Astrocyte (in vitro differentiated cells and primary cell): ENCODE data around the gene TSR3. TPM values are rescaled to one million over a fixed set of nuclear protein-coding genes. Genes with fewer than 3 reads are reported as not detected.

Experiments used
- DNase-seq: peaks from one replicate; pipeline ENCODE4 v3.0.0-alpha.2; 2010; ENCODE audit warnings: low read depth
- FAIRE-seq: peaks from 2 replicates; lab custom pipeline; 2011; peaks lifted over from hg19 to GRCh38; lab: Jason Lieb, UNC
- H2AFZ ChIP-seq: 2 replicates; pipeline ENCODE4 v1.6.0; 2012; ENCODE audit warnings: low read depth, low read length, inconsistent platforms
- H3K27ac ChIP-seq: 2 replicates; pipeline ENCODE4 v1.5.1; 2011; ENCODE audit warnings: low read depth, low read length, inconsistent platforms
- H3K27me3 ChIP-seq: 2 replicates; pipeline ENCODE4 v1.6.0; 2011; ENCODE audit warnings: low read length, inconsistent platforms; ENCODE audit not compliant: insufficient read depth
- H3K36me3 ChIP-seq: 2 replicates; pipeline ENCODE4 v1.5.1; 2011; ENCODE audit warnings: low read length, inconsistent platforms; ENCODE audit not compliant: insufficient read depth
- H3K4me1 ChIP-seq: 2 replicates; pipeline ENCODE4 v1.5.1; 2011; ENCODE audit warnings: low read length, inconsistent platforms; ENCODE audit not compliant: insufficient read depth
- H3K4me2 ChIP-seq: 2 replicates; pipeline ENCODE4 v1.6.0; 2012; ENCODE audit warnings: low read length, inconsistent platforms
- H3K4me3 ChIP-seq: 2 replicates; pipeline ENCODE4 v1.5.1; 2011; ENCODE audit warnings: low read depth, mild to moderate bottlenecking, low read length, inconsistent platforms; ENCODE audit not compliant: insufficient read depth
- H3K79me2 ChIP-seq: 2 replicates; pipeline ENCODE4 v1.6.0; 2012; ENCODE audit warnings: mild to moderate bottlenecking, low read length, inconsistent platforms; ENCODE audit not compliant: insufficient read depth
- H3K9ac ChIP-seq: 2 replicates; pipeline ENCODE4 v1.6.0; 2012; ENCODE audit warnings: mild to moderate bottlenecking, low read length, inconsistent platforms
- H3K9me3 ChIP-seq: 2 replicates; pipeline ENCODE4 v1.5.1; 2012; ENCODE audit warnings: low read depth, mild to moderate bottlenecking, low read length, inconsistent platforms; ENCODE audit not compliant: insufficient read depth
- H4K20me1 ChIP-seq: 2 replicates; pipeline ENCODE4 v1.6.0; 2012; ENCODE audit warnings: low read length, inconsistent platforms; ENCODE audit not compliant: insufficient read depth
- H3K27ac Mint-ChIP-seq: one replicate; pipeline ENCODE4 v1.8.0; 2021; ENCODE audit warnings: mild to moderate bottlenecking, mixed read lengths; ENCODE audit not compliant: unreplicated experiment
- H3K27me3 Mint-ChIP-seq: one replicate; pipeline ENCODE4 v1.8.0; 2021; ENCODE audit warnings: low read depth, mixed read lengths; ENCODE audit not compliant: unreplicated experiment
- H3K36me3 Mint-ChIP-seq: one replicate; pipeline ENCODE4 v1.8.0; 2021; ENCODE audit warnings: low read depth, mixed read lengths; ENCODE audit not compliant: unreplicated experiment
- H3K4me1 Mint-ChIP-seq: one replicate; pipeline ENCODE4 v1.8.0; 2021; ENCODE audit warnings: low read depth, mixed read lengths; ENCODE audit not compliant: unreplicated experiment
- H3K4me3 Mint-ChIP-seq: one replicate; pipeline ENCODE4 v1.8.0; 2021; ENCODE audit warnings: mild to moderate bottlenecking, moderate library complexity, mixed read lengths; ENCODE audit not compliant: unreplicated experiment
- H3K9me3 Mint-ChIP-seq: one replicate; pipeline ENCODE4 v1.8.0; 2021; ENCODE audit warnings: mild to moderate bottlenecking, mixed read lengths; ENCODE audit not compliant: unreplicated experiment
- EZH2 ChIP-seq: IDR thresholded peaks from 2 replicates; pipeline ENCODE4 v1.6.1; 2012; ENCODE audit warnings: mild to moderate bottlenecking, low read length, inconsistent platforms; ENCODE audit not compliant: insufficient read depth
- total RNA-seq: library from RNA; stranded (reverse); gene quantifications from 2 replicates; pipeline ENCODE4 v1.2.1, GENCODE V29; 2021
- TF ChIP-seq, protein P1 (sequence below): IDR thresholded peaks from 2 replicates; pipeline ENCODE4 v1.5.1; 2011; ENCODE audit warnings: low read depth, mild to moderate bottlenecking, inconsistent platforms, low read length, moderate library complexity; ENCODE audit not compliant: insufficient read depth

TSR3 gene
- total RNA-seq, 1 donor from 2014 or later: 63.3 TPM

DNA sequence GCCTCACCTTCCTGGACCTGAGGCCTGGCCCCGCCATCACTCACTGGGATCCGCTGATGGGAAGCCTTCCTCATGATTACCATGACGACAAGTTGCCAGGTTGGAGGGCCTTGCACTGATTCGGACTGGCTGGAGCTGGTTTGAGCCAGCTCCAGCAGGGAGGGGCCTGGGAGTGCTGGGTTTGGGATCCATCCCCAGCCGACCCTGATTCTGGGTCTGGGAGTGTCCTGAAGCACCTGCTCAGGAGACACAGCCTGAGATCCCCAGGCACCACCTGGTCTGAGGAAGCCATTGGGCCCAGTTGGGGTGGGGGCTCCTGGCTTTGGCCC is 24.1 kb downstream of the TSR3 start:
- FAIRE-seq: no peak
- TF ChIP-seq, protein P1, sequence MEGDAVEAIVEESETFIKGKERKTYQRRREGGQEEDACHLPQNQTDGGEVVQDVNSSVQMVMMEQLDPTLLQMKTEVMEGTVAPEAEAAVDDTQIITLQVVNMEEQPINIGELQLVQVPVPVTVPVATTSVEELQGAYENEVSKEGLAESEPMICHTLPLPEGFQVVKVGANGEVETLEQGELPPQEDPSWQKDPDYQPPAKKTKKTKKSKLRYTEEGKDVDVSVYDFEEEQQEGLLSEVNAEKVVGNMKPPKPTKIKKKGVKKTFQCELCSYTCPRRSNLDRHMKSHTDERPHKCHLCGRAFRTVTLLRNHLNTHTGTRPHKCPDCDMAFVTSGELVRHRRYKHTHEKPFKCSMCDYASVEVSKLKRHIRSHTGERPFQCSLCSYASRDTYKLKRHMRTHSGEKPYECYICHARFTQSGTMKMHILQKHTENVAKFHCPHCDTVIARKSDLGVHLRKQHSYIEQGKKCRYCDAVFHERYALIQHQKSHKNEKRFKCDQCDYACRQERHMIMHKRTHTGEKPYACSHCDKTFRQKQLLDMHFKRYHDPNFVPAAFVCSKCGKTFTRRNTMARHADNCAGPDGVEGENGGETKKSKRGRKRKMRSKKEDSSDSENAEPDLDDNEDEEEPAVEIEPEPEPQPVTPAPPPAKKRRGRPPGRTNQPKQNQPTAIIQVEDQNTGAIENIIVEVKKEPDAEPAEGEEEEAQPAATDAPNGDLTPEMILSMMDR: no peak
- no peak for TF ChIP-seq EZH2
- Mint-ChIP-seq H3K4me1 (no peaks in the 10 kb centered on the region), H3K36me3 (peaks cover 3% of the 10 kb centered on the region), H3K27me3 (peaks cover 7% of the 10 kb centered on the region), H3K27ac (no peak overlapping the region), H3K9me3 (peaks cover 3% of the 10 kb centered on the region), H3K4me3 (no peak overlapping the region)
- Histone ChIP-seq H3K27ac (no peak overlapping the region), H4K20me1 (peaks cover 26% of the 10 kb centered on the region), H3K4me2 (no peak overlapping the region), H3K9me3 (peaks cover 4% of the 10 kb centered on the region), H3K79me2 (no peaks in the 10 kb centered on the region), H3K36me3 (peaks cover 2% of the 10 kb centered on the region), H2AFZ (no peak overlapping the region), H3K4me1 (peaks cover 9% of the 10 kb centered on the region), H3K9ac (no peak overlapping the region), H3K4me3 (no peak overlapping the region), H3K27me3 (peaks cover 15% of the 10 kb centered on the region)
- DNase-seq: no peak

DNA sequence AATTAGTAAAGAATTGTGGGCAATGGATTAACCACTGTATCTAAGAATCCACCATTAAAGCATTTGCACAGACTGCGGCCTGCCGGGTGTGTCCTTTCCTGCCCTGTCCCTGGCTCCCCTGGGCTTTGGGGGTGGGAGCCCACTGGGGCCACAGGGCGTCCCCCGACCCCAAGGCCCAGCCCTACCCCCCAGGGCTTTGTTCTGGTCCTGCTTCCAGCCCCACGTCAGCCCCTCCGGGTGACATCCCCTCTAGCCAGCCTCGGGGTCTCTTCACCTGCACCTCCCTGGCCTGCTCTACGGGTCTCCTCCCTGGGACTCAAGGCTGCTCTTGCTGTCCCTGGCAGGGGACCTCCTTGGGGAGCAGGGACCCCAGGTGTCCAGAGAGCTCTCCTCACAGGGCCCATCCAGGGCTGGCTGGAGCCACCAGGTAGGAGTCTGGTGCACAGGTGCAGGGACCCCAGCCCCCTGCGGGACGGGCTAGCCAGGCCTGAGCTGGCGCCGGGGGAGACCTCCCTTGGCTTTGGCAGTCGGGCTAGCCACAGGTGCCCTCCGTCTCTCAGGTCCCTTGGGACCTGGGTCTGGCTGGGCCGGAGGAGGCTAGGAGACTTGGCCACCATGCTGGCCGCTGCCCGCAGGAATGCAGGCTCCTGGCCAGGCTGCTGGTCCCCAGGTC is 24.6 kb downstream of the TSR3 start:
- Mint-ChIP-seq H3K9me3 (peaks cover 3% of the 10 kb centered on the region), H3K27ac (no peak overlapping the region), H3K4me3 (no peak overlapping the region), H3K27me3 (peaks cover 3% of the 10 kb centered on the region), H3K36me3 (peaks cover 3% of the 10 kb centered on the region), H3K4me1 (no peaks in the 10 kb centered on the region)
- DNase-seq: no peak
- Histone ChIP-seq H3K79me2 (no peaks in the 10 kb centered on the region), H3K4me1 (peaks cover 8% of the 10 kb centered on the region), H4K20me1 (peaks cover 25% of the 10 kb centered on the region), H3K9me3 (peaks cover 4% of the 10 kb centered on the region), H3K4me3 (no peak overlapping the region), H3K36me3 (peaks cover 2% of the 10 kb centered on the region), H3K27me3 (peaks cover 10% of the 10 kb centered on the region), H3K4me2 (no peak overlapping the region), H3K27ac (no peak overlapping the region), H3K9ac (no peak overlapping the region), H2AFZ (no peak overlapping the region)
- no peak for FAIRE-seq
- TF ChIP-seq, protein P1: no peak
- TF ChIP-seq EZH2: no peak

DNA sequence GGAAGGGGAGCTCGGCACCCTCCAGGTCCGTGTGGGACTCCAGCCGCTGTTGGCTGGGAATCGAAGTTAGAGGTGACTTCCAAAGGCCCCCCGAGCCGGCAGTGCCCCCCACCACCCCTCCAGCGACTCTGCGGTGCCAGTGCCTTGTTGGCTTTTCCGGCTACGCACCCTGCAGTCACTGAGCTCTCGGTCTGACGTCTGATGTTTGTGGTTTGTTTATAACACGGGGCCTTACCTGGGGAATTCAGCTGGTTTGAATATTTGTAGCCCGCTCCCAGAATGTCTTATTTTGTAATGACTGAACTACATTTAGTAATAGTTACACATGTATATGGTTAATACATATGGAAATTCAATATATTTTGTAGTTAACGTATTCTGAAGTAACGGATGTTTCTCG is 25.3 kb downstream of the TSR3 start:
- Mint-ChIP-seq H3K4me1 (no peaks in the 10 kb centered on the region), H3K4me3 (no peak overlapping the region), H3K9me3 (peaks cover 3% of the 10 kb centered on the region), H3K27ac (no peak overlapping the region), H3K27me3 (no peaks in the 10 kb centered on the region), H3K36me3 (peaks cover 3% of the 10 kb centered on the region)
- H4K20me1 ChIP-seq: peaks cover 31% of the 10 kb centered on the region
- FAIRE-seq (no peak), DNase-seq (no peak)
- H3K27me3 ChIP-seq: peaks cover 3% of the 10 kb centered on the region
- H2AFZ ChIP-seq: no peak overlapping the region
- no peak overlapping the region for H3K4me2 ChIP-seq
- peaks cover 7% of the 10 kb centered on the region for H3K36me3 ChIP-seq
- peaks cover 4% of the 10 kb centered on the region for H3K9me3 ChIP-seq
- no peak overlapping the region for H3K4me3 ChIP-seq
- no peak overlapping the region for H3K27ac ChIP-seq
- no peaks in the 10 kb centered on the region for H3K79me2 ChIP-seq
- H3K9ac ChIP-seq: no peak overlapping the region
- H3K4me1 ChIP-seq: peaks cover 1% of the 10 kb centered on the region
- TF ChIP-seq, protein P1: no peak
- no peak for TF ChIP-seq EZH2
